Keratinocyte (primary cell): Measurements from ENCODE around the gene SLC27A1. TPM values are rescaled to one million over a fixed set of nuclear protein-coding genes. Genes with fewer than 3 reads are reported as not detected.
"Not testable (repeated sequence)": the region's sequence is repeated elsewhere in the genome, so short reads cannot be mapped to it uniquely, and the experiment has no call there.

Experiments used
- DNase-seq: peaks from one replicate; pipeline ENCODE4 v3.0.0-alpha.2; 2011; ENCODE audit warnings: low read depth, missing footprints, low spot score
- FAIRE-seq: peaks from 2 replicates; lab custom pipeline; 2011; peaks lifted over from hg19 to GRCh38; lab: Jason Lieb, UNC
- H2AFZ ChIP-seq: 2 replicates; pipeline ENCODE4 v1.6.0; 2012; ENCODE audit warnings: low read length, control low read depth, inconsistent platforms; ENCODE audit not compliant: control insufficient read depth
- H3K27ac ChIP-seq: 2 replicates; pipeline ENCODE4 v1.5.1; 2011; ENCODE audit warnings: low read length; ENCODE audit not compliant: control insufficient read depth, insufficient read depth
- H3K27me3 ChIP-seq: 3 replicates; pipeline ENCODE4 v1.6.0; 2011; ENCODE audit warnings: low read length; ENCODE audit not compliant: control insufficient read depth, insufficient read depth; ENCODE audit errors: extremely low read depth
- H3K36me3 ChIP-seq, 2 experiments: 2 replicates in 1 of 2; 3 replicates in 1 of 2; pipeline ENCODE4 v1.5.1; 2011; ENCODE audit warnings: low read length in 2 of 2, mild to moderate bottlenecking in 1 of 2; ENCODE audit not compliant: control insufficient read depth in 2 of 2, insufficient read depth in 2 of 2; ENCODE audit errors: extremely low read depth in 1 of 2
- H3K4me1 ChIP-seq: 3 replicates; pipeline ENCODE4 v1.5.1; 2011; ENCODE audit warnings: low read length; ENCODE audit not compliant: control insufficient read depth, insufficient read depth; ENCODE audit errors: extremely low read depth
- H3K4me2 ChIP-seq: 3 replicates; pipeline ENCODE4 v1.6.0; 2011; ENCODE audit warnings: low read depth, low read length; ENCODE audit not compliant: control insufficient read depth, insufficient read depth; ENCODE audit errors: extremely low read depth
- H3K4me3 ChIP-seq, 3 experiments: fragments of 200-600 bp in 1 of 3; sonication (generic) in 1 of 3; 2 replicates in 2 of 3; 3 replicates in 1 of 3; pipeline ENCODE4 v1.5.1; 2011 to 2016; ENCODE audit warnings: low read length in 3 of 3, mild to moderate bottlenecking in 3 of 3, control low read depth in 2 of 3, inconsistent platforms in 1 of 3, low read depth in 1 of 3, mixed read lengths in 1 of 3, mixed run types in 1 of 3, moderate library complexity in 1 of 3; ENCODE audit not compliant: control insufficient read depth in 2 of 3, insufficient read depth in 2 of 3; ENCODE audit errors: extremely low read depth in 1 of 3
- H3K79me2 ChIP-seq: 2 replicates; pipeline ENCODE4 v1.6.0; 2012; ENCODE audit warnings: low read length; ENCODE audit not compliant: control insufficient read depth, insufficient read depth
- H3K9ac ChIP-seq: 3 replicates; pipeline ENCODE4 v1.6.0; 2011; ENCODE audit warnings: low read length; ENCODE audit not compliant: control insufficient read depth, insufficient read depth; ENCODE audit errors: extremely low read depth
- H3K9me1 ChIP-seq: 3 replicates; pipeline ENCODE4 v1.6.0; 2011; ENCODE audit warnings: low read length; ENCODE audit not compliant: control insufficient read depth, insufficient read depth; ENCODE audit errors: extremely low read depth
- H3K9me3 ChIP-seq: 2 replicates; pipeline ENCODE4 v1.5.1; 2012; ENCODE audit warnings: low read depth, low read length; ENCODE audit not compliant: control insufficient read depth
- H4K20me1 ChIP-seq: 3 replicates; pipeline ENCODE4 v1.6.0; 2011; ENCODE audit warnings: low read length; ENCODE audit not compliant: control insufficient read depth, insufficient read depth; ENCODE audit errors: extremely low read depth
- EZH2 ChIP-seq: IDR thresholded peaks from one replicate; pipeline ENCODE4 v1.6.1; 2012; ENCODE audit warnings: inconsistent platforms, mild to moderate bottlenecking, low read length, moderate library complexity
- dilution Hi-C: fragments of 300-500 bp; cut with MboI; formaldehyde crosslinking; loops from one replicate; pipeline ENCODE4 v1.7.0; 2020; ENCODE audit warnings: low sequenced_read_pairs; ENCODE audit not compliant: extremely low pct_ligation_motif_present
- polyA plus RNA-seq, 5 experiments: library from polyadenylated mRNA; depleted of rRNA in 3 of 5; stranded (reverse) in 3 of 5; stranded (forward) in 1 of 5; unstranded in 1 of 5; fragments of >200 nt; gene quantifications; 1 replicate in 1 of 5; 2 replicates in 3 of 5; 3 replicates in 1 of 5; pipeline versions ENCODE4 v1.2.1 to v1.2.3, GENCODE V29; 2011 to 2012; ENCODE audit warnings: missing spikeins in 2 of 5, low read depth in 1 of 5, low replicate concordance in 1 of 5
- TF ChIP-seq, protein P1 (sequence below), 3 experiments: IDR thresholded peaks in 1 of 3; conservative IDR thresholded peaks in 1 of 3; optimal IDR thresholded peaks in 1 of 3; 2 replicates in 2 of 3; 3 replicates in 1 of 3; pipeline versions ENCODE3 to v1.5.1; 2011; ENCODE audit warnings: low read length in 3 of 3, mild to moderate bottlenecking in 3 of 3, moderate library complexity in 2 of 3, control low read depth in 1 of 3, inconsistent platforms in 1 of 3; ENCODE audit not compliant: insufficient read depth in 2 of 3; ENCODE audit errors: extremely low read depth in 1 of 3

Gene SLC27A1
- polyA plus RNA-seq, 1 donor (not counting 4 experiments of a cell fraction or from before 2014, with no cell fraction given), result 8.4 TPM

DNA sequence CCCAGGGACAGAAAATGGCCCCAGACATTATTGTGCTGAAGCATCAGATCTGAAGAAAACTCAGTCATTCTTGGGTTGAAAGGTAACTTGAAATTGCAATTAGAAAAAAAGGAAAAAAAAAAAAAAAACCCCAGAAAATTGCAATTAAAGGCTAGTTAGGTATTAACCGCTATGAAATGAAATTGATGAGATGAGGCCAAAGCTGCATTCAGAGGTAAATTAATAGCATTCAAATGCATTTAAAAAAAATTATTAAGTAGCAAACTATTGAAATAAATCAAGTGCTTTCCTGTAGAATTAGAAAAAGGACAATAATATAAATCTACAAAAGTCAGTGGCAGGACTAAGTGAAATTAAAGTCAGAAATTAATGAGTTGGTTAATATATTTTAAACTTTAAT, 47.6 kb downstream of the SLC27A1 start:
- no peak overlapping the region for H3K4me3 ChIP-seq
- no peak overlapping the region for H3K4me2 ChIP-seq
- FAIRE-seq (no peak), DNase-seq (no peak)
- peaks cover 8% of the 10 kb centered on the region for H3K79me2 ChIP-seq
- H2AFZ ChIP-seq, result no peak overlapping the region
- H3K9me1 ChIP-seq, result no peaks in the 10 kb centered on the region
- peaks cover 18% of the 10 kb centered on the region in 2 experiments for H3K36me3 ChIP-seq
- no peak overlapping the region for H3K27ac ChIP-seq
- dilution Hi-C loops, result no loop called here
- no peaks in the 10 kb centered on the region for H3K27me3 ChIP-seq
- no peaks in the 10 kb centered on the region for H4K20me1 ChIP-seq
- peaks cover under 1% of the 10 kb centered on the region for H3K4me1 ChIP-seq
- H3K9me3 ChIP-seq, result peaks cover 7% of the 10 kb centered on the region
- H3K9ac ChIP-seq, result no peak overlapping the region
- TF ChIP-seq EZH2, result no peak
- TF ChIP-seq, protein P1, sequence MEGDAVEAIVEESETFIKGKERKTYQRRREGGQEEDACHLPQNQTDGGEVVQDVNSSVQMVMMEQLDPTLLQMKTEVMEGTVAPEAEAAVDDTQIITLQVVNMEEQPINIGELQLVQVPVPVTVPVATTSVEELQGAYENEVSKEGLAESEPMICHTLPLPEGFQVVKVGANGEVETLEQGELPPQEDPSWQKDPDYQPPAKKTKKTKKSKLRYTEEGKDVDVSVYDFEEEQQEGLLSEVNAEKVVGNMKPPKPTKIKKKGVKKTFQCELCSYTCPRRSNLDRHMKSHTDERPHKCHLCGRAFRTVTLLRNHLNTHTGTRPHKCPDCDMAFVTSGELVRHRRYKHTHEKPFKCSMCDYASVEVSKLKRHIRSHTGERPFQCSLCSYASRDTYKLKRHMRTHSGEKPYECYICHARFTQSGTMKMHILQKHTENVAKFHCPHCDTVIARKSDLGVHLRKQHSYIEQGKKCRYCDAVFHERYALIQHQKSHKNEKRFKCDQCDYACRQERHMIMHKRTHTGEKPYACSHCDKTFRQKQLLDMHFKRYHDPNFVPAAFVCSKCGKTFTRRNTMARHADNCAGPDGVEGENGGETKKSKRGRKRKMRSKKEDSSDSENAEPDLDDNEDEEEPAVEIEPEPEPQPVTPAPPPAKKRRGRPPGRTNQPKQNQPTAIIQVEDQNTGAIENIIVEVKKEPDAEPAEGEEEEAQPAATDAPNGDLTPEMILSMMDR (optimal IDR thresholded peaks at IDR 0.05 in 1 of 3, IDR thresholded peaks at IDR 0.05 in 1 of 3, conservative IDR thresholded peaks at IDR 0.05 in 1 of 3; ENCODE audit: extremely low read depth in 1 of 3, insufficient read depth in 2 of 3, low read length in 3 of 3), result no peak

GRCh38 chr19:17518654-17519053, 48.3 kb downstream of the SLC27A1 start:
- FAIRE-seq, H4K20me1 ChIP-seq, H3K27me3 ChIP-seq, H3K4me2 ChIP-seq, H3K9ac ChIP-seq, H3K9me3 ChIP-seq, H3K4me3 ChIP-seq, H2AFZ ChIP-seq, DNase-seq, dilution Hi-C loops, H3K9me1 ChIP-seq, H3K27ac ChIP-seq, H3K4me1 ChIP-seq, H3K79me2 ChIP-seq: not testable (repeated sequence)
- peaks cover 17 to 18% of the 10 kb centered on the region in 2 experiments for H3K36me3 ChIP-seq

DNA sequence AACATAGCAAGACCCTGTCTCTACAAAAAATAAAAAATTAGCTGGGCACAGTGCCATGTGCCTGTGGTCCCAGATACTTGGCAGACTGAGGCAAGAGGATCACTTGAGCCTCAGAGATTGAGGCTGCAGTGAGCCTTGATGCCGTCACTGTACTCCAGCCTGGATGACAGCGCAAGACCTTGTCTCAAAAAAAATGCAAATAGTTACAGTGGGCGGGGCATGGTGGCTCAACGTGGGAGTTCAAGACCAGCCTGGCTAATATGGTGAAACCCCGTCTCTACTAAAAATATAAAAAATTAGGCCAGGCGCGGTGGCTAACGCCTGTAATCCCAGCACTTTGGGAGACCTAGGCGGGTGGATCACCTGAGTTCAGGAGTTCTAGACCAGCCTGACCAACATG, 49.6 kb downstream of the SLC27A1 start:
- no peaks in the 10 kb centered on the region for H4K20me1 ChIP-seq
- H3K9me3 ChIP-seq, result peaks cover 7% of the 10 kb centered on the region
- H3K36me3 ChIP-seq, result peaks cover 16% of the 10 kb centered on the region in 2 experiments
- no peaks in the 10 kb centered on the region for H3K27me3 ChIP-seq
- no peaks in the 10 kb centered on the region for H3K79me2 ChIP-seq
- no peak overlapping the region for H3K4me2 ChIP-seq
- no peak overlapping the region for H3K4me3 ChIP-seq
- TF ChIP-seq EZH2, result no peak
- TF ChIP-seq, protein P1 (optimal IDR thresholded peaks at IDR 0.05 in 1 of 3, IDR thresholded peaks at IDR 0.05 in 1 of 3, conservative IDR thresholded peaks at IDR 0.05 in 1 of 3; ENCODE audit: extremely low read depth in 1 of 3, insufficient read depth in 2 of 3, low read length in 3 of 3), result no peak
- no peak overlapping the region for H3K9ac ChIP-seq
- no peak overlapping the region for H2AFZ ChIP-seq
- no peak for FAIRE-seq
- no peak for DNase-seq
- no peaks in the 10 kb centered on the region for H3K4me1 ChIP-seq
- no peaks in the 10 kb centered on the region for H3K9me1 ChIP-seq
- dilution Hi-C loops, result no loop called here
- no peak overlapping the region for H3K27ac ChIP-seq
